ENCODE data around the gene AHCTF1.
"Not testable (repeated sequence)": the region's sequence is repeated elsewhere in the genome, so short reads cannot be mapped to it uniquely, and the experiment has no call there.

GRCh38 chr1:246916026-246916923, 15.5 kb downstream of the AHCTF1 start:
- not testable (repeated sequence) for TF ChIP-seq CTCF (IDR thresholded peaks at IDR 0.05; ENCODE audit: extremely low read depth in 1 of 2, insufficient read depth in 1 of 2, low read depth in 1 of 2, low read length in 2 of 2); EZH2 (IDR thresholded peaks at IDR 0.05; ENCODE audit: borderline replicate concordance, low read depth, low read length, severe bottlenecking); MAX (IDR thresholded peaks at IDR 0.05; ENCODE audit: insufficient read depth, insufficient read length); POLR2AphosphoS5 (IDR thresholded peaks at IDR 0.05; ENCODE audit: insufficient read depth, low read depth, low read length); POLR2A (IDR thresholded peaks at IDR 0.05; ENCODE audit: low read depth, low read length)

All from endothelial cell of umbilical vein (primary cell).